HG03354 (cell line): ENCODE measurements around the gene TP73.

Experiments used
- ATAC-seq: cut with Tn5 transposase; IDR thresholded peaks from one replicate; pipeline ENCODE4 v1.9.1; 2021; ENCODE audit warnings: mild to moderate bottlenecking; ENCODE audit not compliant: unreplicated experiment, poor library complexity, severe bottlenecking

The TP73 gene

GRCh38 chr1:3699596-3699995 lies 47.3 kb downstream of the TP73 start:
- ATAC-seq, result no peak

- no peak for ATAC-seq
These were observed 48.3 kb downstream of the TP73 start for GRCh38 chr1:3700631-3701030.

- ATAC-seq, result no peak
These were observed 50.2 kb downstream of the TP73 start for GRCh38 chr1:3702528-3702927.

DNA sequence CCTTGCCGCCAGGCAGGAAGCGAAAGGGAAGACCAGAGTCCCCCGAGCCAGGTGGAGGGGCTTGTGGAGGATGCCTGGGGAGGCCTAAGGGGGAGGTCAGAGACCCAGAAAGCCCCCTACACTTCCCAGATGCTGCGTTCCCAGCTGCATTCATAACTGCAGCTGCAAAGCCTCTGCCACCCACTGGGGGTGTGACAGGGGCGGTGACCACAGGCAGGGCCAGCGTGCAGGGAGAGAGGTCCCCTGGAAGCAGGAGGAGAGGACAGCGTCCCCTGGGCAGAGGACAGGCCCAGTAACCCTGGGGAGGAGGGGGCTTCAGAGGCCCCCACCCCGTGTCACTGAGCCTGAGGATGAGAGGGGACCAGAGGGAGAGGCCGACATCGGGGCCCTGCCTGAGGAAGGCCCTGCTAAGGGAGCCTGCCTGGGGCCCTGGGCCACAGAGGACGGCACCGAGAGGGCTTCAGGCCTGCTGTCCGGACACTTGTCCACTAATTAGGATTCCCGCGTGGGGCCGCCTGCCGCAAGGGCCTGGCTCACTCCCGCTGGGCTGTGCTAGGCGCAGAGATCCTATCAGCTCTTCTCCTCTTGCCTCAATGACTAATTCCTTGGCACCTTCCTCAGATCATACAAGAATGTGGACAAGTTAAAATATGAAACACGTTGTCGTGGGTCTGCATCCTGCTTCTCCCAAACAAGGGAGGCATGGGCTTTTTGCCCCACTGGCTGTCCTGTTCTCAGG lies 50.8 kb downstream of the TP73 start:
- no peak for ATAC-seq

DNA sequence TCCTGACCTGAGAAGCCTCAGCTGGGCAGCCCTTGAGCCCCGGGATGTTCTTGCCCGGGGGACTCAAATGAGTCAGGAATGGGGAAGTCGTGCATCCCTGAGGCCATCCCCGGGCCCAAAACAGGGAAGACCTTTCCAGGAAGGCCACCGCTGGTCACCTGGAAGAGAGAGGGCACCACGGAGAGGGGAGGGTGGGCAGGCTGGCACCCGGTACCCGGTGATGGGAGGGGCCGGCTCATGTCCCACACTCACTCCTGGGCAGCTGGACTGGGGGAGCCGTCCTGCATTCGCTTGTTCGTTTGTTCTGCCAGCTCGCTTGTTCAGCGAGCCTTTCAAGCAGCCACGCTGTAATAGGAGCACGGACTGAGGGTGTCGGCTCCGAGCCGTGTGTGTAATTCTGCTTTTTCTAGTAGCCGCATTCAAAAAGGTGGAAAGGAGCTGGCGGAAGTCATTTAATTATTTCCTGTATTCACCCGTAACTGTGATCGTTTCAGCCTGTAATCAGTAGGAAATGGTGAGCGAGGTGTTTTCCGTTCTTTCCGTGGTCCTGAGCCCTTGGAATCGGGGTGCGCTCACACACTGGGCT lies 51.6 kb downstream of the TP73 start:
- no peak for ATAC-seq

- ATAC-seq, result no peak
These were observed 53.1 kb downstream of the TP73 start for GRCh38 chr1:3705341-3705950.

DNA sequence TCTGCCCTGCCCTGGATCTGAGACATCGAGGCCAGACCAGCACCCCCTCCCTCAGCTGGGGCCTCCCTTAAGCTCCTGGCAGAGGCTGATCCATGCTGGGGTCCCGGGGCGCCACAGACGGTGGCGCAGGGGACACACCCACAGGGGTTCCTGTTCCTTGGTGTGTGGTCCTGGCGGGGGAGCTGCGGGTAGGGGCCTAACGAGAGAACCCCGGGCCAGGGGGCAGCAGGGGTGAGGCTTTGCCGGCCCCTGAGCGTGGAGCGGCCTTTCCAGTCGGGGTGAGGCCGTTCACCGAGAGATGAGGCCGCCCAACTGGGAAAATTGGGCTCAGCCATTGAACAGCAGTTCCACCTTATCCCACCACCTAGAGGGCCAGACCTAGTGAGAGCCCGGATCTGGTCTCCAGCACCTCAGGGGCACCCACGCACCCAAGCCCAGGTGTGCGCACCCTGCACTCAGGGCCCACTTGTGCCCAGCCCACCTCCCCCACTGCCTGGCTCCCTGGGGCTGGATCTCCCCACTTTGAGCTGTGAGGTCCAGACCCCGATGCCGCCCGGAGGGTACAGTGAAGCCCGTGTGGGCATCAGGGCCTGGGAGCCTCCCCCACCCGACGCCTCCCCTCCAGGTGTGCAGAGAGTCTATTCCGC lies 54.5 kb downstream of the TP73 start:
- ATAC-seq, result no peak

DNA sequence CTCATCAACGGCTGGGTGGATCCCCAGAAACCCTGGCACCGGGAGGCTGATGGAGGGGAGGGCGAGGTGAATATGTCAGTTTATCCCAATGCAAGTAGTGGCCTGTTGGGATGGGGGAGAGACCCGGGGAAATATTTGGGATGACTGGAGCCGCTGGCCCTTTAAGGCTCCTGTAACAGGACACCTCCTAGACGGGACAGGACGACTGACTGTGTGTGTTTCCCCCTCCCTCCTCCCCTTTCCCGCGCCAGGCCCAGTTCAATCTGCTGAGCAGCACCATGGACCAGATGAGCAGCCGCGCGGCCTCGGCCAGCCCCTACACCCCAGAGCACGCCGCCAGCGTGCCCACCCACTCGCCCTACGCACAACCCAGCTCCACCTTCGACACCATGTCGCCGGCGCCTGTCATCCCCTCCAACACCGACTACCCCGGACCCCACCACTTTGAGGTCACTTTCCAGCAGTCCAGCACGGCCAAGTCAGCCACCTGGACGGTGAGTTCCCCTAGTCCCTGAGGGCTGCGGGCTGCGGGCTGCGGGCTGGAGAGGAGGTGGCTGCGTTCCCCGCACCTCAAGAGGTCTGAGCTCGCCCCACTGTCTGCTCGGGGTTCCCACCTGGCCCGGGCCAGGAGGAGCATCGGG lies 55.1 kb downstream of the TP73 start:
- ATAC-seq, result no peak

DNA sequence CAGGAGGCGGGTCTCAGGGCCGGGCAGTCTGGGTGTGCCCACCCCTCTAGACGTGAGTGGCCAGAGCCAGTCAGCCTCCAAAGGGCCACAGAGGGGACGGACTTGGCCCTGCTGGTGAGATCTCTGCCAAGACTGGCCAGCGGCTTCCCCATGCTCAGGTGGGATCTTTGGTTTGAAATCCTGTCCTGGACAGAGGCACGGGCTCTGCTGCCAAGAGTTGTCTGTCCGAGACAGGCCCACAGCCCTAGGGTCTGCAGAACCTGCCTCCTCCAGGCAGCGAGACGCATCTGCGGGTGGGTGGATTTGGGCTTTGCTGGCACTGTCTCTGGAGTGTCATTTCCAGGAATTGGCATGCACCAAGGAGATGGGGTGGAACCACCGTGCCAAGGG lies 55.6 kb downstream of the TP73 start:
- no peak for ATAC-seq

DNA sequence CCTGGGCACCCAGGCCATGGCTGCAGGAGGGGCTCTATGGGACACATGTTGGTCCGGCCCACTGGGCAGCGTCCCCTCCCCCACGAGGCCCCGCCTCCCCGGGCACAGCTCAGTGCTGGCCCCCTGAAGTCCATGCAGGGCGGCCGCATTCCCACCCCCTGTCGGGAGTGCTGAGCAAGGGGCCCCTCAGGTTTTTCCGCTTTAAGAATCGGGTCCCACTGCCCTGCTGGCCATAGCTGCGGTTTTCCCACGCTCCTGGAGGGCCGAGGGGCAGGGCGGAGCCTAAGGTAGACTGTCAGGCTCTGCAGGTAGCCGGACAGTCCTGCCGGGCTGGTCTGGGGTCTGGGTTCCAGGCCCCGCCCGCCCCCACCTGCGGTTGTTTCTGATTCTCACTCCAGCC lies 56.5 kb downstream of the TP73 start:
- no peak for ATAC-seq

- no peak for ATAC-seq
These were observed 57.9 kb downstream of the TP73 start for GRCh38 chr1:3710251-3710650.

DNA sequence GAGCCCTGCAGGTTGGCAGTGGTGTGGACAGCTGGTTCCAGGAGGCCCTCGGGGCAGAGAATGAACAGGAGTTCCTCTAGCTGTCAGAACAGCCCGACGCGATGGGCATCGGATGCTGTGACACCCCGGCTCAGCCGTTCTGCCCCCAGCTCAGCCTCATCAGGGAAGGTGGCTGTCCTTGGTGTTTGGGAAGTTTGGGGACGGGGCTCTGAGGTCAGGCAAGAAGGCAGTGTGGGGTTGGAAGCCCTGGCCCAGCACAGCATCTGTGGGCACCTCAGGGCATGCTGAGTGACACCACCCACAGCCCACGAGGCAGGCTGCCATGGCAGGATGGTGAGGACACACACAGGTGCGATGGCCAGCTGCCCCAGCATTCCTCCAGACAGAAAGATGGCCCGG lies 59.1 kb downstream of the TP73 start:
- ATAC-seq, result no peak

DNA sequence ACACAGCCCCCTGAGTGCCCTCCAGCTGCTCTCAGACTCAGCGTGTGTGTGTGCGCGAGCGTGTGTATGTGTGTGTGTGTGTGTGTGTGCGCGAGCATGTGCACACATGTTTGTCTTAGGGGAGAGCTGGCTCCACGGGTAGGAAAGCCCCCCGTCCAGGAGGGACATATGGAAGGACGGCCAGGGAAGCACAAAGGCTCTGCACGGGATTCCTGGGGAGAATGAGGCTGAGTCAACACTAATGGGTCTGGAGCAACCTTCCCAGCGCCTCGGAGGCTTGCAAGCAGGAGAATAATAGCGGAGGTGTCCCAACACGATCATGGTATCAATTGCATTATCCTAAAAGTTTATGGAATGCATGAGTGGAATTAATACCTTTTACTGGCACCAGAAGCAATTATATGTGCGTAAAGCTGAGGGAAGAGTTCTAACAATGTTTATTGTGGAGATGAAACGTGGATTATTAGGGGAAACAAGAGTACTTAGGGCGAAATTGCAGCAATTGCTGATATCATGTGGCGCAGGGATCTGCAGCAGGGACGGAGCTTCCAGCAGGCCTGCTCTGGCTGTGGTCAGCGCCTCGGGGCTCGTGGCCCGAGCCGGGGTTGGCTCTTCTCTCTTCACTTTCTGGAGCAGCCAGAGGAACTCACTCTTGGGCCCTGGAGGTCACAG lies 59.6 kb downstream of the TP73 start:
- ATAC-seq, result no peak

DNA sequence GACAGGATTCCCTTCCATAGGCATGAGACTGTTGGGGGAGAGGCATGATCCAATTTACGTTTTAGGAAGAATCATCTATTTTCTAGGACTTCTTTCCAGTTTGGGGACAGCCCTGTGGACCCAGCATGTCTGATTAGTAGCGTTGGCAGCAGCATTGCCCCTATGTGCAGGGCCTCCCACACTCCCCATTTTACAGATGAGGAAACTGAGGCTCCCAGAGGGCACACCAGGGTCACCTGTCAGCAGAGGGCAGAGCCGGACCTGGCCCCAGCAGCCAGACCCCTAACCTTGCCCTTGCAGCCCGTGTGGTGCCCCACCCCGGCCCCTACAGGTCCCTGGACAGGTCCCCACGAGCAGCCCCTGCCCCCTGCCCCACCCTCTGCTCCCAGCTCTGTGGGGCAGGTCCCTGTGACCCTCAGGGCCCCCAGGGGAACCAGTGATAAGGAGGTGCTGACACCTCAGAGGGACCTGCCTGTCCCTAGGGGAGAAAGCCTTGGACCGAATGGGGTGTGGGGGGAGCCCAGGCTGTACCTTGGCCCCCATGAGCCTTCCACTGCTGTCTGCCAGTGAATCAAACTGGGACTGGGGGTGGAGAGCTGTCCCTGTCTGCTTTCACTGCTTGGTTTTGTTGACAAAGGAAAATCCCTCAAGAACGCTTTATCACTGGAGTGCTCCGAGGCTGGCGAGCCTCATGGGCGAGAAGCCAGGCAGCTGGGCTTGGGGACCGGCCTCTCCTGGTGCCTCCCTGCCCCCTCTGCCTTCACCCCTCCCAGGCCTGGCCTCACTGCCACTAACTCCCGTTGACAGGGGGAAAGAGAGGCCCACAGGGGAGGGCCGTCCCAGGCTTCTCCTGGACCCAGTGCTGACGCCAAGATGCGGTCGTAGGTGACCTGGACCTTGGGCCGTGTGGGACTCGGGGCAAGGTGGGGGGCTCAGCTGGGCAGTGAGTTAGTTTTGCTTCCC lies 60.5 kb downstream of the TP73 start:
- no peak for ATAC-seq

GRCh38 chr1:3713840-3714239 lies 61.5 kb downstream of the TP73 start:
- no peak for ATAC-seq

GRCh38 chr1:3714284-3714741 lies 62.0 kb downstream of the TP73 start:
- ATAC-seq, result no peak

- no peak for ATAC-seq
These were observed 62.5 kb downstream of the TP73 start for GRCh38 chr1:3714814-3715213.

DNA sequence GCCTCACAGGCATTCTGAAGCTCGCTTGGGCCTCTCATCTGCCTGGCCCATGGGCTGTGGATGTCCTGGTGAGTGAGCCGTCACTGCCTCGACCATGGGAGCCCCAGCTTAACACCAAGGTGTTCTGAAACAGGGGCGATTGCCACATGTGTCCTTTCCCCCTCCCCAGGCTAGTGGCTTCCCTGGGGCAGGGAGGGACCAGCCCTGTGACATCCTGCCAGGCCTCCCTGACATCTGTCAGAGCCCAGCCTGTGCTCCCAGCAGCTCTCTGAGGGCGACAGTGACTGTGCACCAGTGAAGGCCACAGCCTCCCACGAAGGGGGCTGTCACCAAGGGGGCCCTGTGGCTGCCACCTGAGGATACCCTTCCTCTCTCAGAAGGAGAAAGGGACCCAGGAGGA lies 64.0 kb downstream of the TP73 start:
- no peak for ATAC-seq
